ENCODE results near the gene DHRS9. TPM values are rescaled to one million over a fixed set of nuclear protein-coding genes. Genes with fewer than 3 reads are reported as not detected.
"Not testable (repeated sequence)": the region's sequence is repeated elsewhere in the genome, so short reads cannot be mapped to it uniquely, and the experiment has no call there.

The DHRS9 gene
- total RNA-seq, 2 donors from 2014 or later: 102 to 144 TPM

DNA sequence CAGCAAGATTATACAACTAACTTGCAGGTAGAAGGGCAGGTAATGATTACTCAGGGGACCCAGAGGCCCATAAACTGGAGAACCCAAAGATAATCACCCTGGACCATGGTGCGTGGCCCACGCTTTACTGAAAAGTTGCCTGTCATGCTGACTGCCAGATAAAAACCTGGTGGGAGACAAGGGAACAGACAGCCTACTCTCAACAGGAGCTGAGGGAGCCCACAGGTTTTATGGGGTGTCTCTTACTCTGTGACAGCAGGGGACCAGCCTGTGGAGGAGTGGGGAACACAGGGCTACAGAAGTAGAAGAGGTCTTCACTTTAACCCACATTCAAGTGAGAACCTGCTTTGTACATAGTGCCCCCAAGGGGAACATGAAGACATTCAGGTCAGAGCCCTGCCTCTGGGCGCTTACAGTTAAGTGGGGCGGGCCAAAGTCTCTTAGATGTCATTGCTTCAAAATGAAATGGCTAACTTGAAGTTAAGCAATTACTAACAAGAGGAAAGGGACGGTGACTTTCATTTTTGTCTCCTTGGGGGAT lies 60.4 kb downstream of the DHRS9 start:
- H3K27ac ChIP-seq: no peak overlapping the region
- TF ChIP-seq, protein P1, sequence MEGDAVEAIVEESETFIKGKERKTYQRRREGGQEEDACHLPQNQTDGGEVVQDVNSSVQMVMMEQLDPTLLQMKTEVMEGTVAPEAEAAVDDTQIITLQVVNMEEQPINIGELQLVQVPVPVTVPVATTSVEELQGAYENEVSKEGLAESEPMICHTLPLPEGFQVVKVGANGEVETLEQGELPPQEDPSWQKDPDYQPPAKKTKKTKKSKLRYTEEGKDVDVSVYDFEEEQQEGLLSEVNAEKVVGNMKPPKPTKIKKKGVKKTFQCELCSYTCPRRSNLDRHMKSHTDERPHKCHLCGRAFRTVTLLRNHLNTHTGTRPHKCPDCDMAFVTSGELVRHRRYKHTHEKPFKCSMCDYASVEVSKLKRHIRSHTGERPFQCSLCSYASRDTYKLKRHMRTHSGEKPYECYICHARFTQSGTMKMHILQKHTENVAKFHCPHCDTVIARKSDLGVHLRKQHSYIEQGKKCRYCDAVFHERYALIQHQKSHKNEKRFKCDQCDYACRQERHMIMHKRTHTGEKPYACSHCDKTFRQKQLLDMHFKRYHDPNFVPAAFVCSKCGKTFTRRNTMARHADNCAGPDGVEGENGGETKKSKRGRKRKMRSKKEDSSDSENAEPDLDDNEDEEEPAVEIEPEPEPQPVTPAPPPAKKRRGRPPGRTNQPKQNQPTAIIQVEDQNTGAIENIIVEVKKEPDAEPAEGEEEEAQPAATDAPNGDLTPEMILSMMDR (IDR thresholded peaks at IDR 0.05): no peak
- no peaks in the 10 kb centered on the region for H3K27me3 ChIP-seq
- no peak overlapping the region for H3K9ac ChIP-seq (ENCODE audit: low read depth in 2 of 2, low read length in 2 of 2)
- H3K36me3 ChIP-seq: no peaks in the 10 kb centered on the region
- no peaks in the 10 kb centered on the region for H3K9me3 ChIP-seq
- H3K4me1 ChIP-seq: no peaks in the 10 kb centered on the region
- intact Hi-C loops (cut with DNase I): no loop called here
- no peak for DNase-seq
- no peak overlapping the region for H3K4me3 ChIP-seq

DNA sequence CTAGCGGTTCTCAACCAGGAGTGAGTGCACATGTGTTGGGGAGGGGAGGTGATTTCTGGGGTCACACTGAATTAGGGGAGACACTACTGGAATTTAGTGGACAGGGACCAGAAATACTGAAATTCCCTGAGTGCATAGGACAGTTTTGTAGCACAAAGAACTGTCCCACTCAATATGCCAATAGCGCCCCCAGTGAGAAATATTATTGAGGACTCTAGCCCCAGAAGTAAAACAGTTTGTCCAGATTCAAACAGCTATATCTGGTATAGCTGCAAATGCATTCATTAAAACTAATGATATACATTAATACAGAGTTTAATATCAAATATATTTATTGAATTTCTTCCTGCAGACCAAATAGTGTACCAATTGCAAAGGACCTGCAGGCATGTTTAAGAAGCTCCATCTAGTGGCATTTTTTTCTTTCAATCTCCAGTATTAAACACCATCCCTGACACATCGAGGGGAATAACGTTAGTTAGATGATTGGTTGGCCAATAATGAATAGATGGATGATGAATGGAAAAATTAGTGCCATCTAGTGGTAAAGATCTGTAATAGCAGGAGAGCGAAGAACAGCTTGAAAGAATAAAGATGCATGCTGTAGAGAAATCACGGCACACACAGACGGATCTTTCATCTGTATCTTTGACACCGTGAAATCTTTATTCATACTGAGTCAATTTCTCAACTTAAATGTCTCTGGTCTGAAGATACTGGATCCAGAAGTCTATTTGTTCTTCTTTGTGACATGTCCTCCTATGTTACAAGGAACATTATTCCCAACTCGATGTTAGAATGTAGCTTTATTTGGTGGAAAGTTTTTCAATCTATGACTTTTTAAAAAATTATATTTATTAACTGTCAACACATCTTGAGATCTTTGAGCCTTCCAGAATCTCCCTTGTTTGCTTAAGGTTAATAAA lies 62.5 kb downstream of the DHRS9 start:
- Histone ChIP-seq H3K27me3 (no peaks in the 10 kb centered on the region), H3K9ac (ENCODE audit: low read depth in 2 of 2, low read length in 2 of 2) (no peak overlapping the region), H3K4me1 (no peaks in the 10 kb centered on the region), H3K9me3 (no peaks in the 10 kb centered on the region), H3K27ac (no peak overlapping the region), H3K36me3 (no peaks in the 10 kb centered on the region), H3K4me3 (no peak overlapping the region)
- intact Hi-C loops (cut with DNase I): no loop called here
- DNase-seq: no peak
- TF ChIP-seq, protein P1 (IDR thresholded peaks at IDR 0.05): peak; percentile 91

DNA sequence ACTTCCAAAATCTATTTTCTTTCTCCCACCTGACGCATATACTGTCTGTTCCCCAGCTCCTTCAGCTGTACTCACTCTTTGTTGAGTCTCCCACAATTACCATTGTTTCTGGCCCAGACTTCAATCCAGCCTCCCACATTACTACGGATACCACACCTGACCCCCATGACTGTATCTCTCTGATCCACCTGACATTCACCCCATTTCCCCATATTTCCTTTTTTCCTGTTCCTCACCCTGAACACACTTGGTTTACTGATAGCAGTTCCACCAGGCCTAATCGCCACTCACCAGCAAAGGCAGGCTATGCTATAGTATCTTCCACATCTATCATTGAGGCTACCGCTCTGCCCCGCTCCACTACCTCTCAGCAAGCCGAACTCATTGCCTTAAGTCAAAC lies 64.9 kb downstream of the DHRS9 start:
- H3K27ac ChIP-seq; H3K9ac ChIP-seq (ENCODE audit: low read depth in 2 of 2, low read length in 2 of 2); H3K36me3 ChIP-seq; DNase-seq; H3K27me3 ChIP-seq; H3K9me3 ChIP-seq; intact Hi-C loops (cut with DNase I); H3K4me1 ChIP-seq; H3K4me3 ChIP-seq: not testable (repeated sequence)

DNA sequence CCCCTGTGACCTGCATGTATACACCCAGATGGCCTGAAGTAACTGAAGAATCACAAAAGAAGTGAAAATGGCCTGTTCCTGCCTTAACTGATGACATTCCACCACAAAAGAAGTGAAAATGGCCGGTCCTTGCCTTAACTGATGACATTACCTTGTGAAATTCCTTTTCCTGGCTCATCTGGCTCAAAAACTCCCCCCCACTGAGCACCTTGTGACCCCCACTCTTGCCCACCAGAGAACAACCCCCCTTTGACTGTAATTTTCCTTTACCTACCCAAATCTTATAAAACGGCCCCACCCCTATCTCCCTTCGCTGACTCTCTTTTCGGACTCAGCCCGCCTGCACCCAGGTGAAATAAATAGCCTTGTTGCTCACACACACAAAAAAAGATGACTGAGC lies 67.1 kb downstream of the DHRS9 start:
- H3K9ac ChIP-seq (ENCODE audit: low read depth in 2 of 2, low read length in 2 of 2); H3K9me3 ChIP-seq; intact Hi-C loops (cut with DNase I); H3K4me1 ChIP-seq; DNase-seq; H3K27me3 ChIP-seq; H3K36me3 ChIP-seq; H3K27ac ChIP-seq; H3K4me3 ChIP-seq: not testable (repeated sequence)

DNA sequence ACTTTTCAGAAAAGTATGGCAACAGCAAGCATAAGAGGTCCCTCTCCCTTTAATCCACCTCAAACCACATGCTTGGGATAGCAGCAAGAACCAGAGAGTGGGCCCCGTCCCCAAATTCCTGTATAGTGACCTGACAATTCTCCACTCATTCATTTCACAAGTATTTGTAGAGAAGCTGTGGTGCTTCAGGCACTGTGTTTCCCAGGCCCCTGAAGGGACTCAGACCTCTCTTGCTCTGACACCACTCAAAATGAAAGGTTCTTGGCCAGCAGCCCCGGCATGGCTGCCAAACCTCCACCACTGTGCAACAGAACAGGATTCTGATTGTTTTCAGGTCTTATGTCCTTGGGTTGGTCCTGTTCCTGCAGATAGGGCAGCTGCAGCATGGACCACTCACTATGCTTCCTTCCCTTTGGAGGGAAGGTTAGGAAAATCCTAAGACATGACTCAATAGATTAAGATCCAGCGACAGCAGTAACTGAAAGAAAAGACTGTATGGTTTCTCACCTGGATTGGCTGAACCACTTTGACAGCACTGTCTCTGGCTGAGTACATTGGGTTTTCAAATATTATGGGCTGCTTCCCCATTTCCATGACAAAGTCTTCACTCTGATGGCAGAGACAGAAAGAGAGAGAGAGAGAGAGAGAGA lies 67.6 kb downstream of the DHRS9 start:
- H3K4me3 ChIP-seq: no peak overlapping the region
- no peaks in the 10 kb centered on the region for H3K9me3 ChIP-seq
- no peaks in the 10 kb centered on the region for H3K4me1 ChIP-seq
- intact Hi-C loops (cut with DNase I): no loop called here
- H3K9ac ChIP-seq (ENCODE audit: low read depth in 2 of 2, low read length in 2 of 2): no peak overlapping the region
- TF ChIP-seq, protein P1 (IDR thresholded peaks at IDR 0.05): no peak
- H3K27me3 ChIP-seq: no peaks in the 10 kb centered on the region
- no peak for DNase-seq
- no peak overlapping the region for H3K27ac ChIP-seq
- H3K36me3 ChIP-seq: no peaks in the 10 kb centered on the region

DNA sequence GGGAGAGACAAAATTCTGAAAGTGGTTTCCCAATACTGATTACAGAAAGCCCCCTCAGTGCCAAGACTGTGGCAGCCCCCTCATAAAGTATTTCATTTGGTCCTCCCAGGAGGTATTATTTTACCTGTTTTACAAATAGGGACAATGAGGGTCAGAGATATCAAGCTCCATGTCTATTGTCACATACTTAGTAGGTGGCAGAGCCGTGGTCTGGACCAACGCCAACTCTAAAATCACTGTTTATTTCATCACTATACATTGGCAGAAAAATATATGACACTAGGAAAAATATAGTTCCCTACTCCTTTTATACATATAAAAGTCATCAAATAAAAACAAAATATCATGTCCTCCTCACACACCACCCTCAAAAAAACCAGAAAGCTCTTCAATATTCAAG lies 68.6 kb downstream of the DHRS9 start:
- Histone ChIP-seq H3K4me1 (no peaks in the 10 kb centered on the region), H3K27me3 (no peaks in the 10 kb centered on the region), H3K27ac (no peak overlapping the region), H3K9me3 (no peaks in the 10 kb centered on the region), H3K36me3 (no peaks in the 10 kb centered on the region), H3K4me3 (no peak overlapping the region), H3K9ac (ENCODE audit: low read depth in 2 of 2, low read length in 2 of 2) (no peak overlapping the region)
- no peak for DNase-seq
- intact Hi-C loops (cut with DNase I): no loop called here
- TF ChIP-seq, protein P1 (IDR thresholded peaks at IDR 0.05): no peak

Measured in colonic mucosa (tissue), 4 donors.